HepG2 (cell line): ENCODE measurements around the gene ALKBH5. TPM values are rescaled to one million over a fixed set of nuclear protein-coding genes. Genes with fewer than 3 reads are reported as not detected.

ENCODE experiments used
- FOXK1 ChIP-seq: sonication (generic); formaldehyde crosslinking; IDR thresholded peaks from 2 replicates; pipeline ENCODE4 v1.4.0; 2020; ENCODE audit warnings: low read depth, missing genetic modification reagents, borderline replicate concordance
- HBP1 ChIP-seq: IDR thresholded peaks from 2 replicates; pipeline ENCODE4 v1.6.1; 2016; ENCODE audit warnings: low read depth, control low read depth
- MEIS2 ChIP-seq: sonication (generic); formaldehyde crosslinking; IDR thresholded peaks from 2 replicates; pipeline ENCODE4 v1.9.0; 2021; ENCODE audit warnings: mild to moderate bottlenecking, missing genetic modification reagents
- PPARG ChIP-seq: conservative IDR thresholded peaks from 2 replicates; pipeline ENCODE4 v1.6.1; 2016; ENCODE audit warnings: missing biosample characterization, missing genetic modification reagents
- RBM39 ChIP-seq: fragments of 200-400 bp; formaldehyde crosslinking; IDR thresholded peaks from one replicate; pipeline ENCODE4 v1.6.1; 2018; ENCODE audit warnings: antibody characterized with exemption, mild to moderate bottlenecking, low read depth, low read length; ENCODE audit not compliant: poor library complexity, severe bottlenecking
- RFXANK ChIP-seq: IDR thresholded peaks from 2 replicates; pipeline ENCODE4 v1.6.1; 2016
- SRF ChIP-seq: IDR thresholded peaks from 2 replicates; pipeline ENCODE4 v1.6.1; 2011; ENCODE audit warnings: mild to moderate bottlenecking, low read depth, low read length, moderate library complexity
- U2AF1 ChIP-seq: fragments of 200-400 bp; formaldehyde crosslinking; optimal IDR thresholded peaks from 2 replicates; pipeline ENCODE3; 2017; ENCODE audit warnings: mild to moderate bottlenecking, low read depth, low read length
- ZNF318 ChIP-seq: sonication (generic); formaldehyde crosslinking; IDR thresholded peaks from 2 replicates; pipeline ENCODE4 v1.4.0; 2020; ENCODE audit warnings: mild to moderate bottlenecking, missing genetic modification reagents
- polyA plus RNA-seq, 8 experiments: library from polyadenylated mRNA; depleted of rRNA in 3 of 8; stranded (reverse) in 7 of 8; unstranded in 1 of 8; fragments of >200 nt; fragmentation: Illumina TruSeq in 4 of 8; extraction: Trizol in 4 of 8; gene quantifications; 2 replicates each; pipeline versions ENCODE4 v1.2.1 to v1.2.3, GENCODE V29; 2011 to 2016; ENCODE audit warnings: low read depth in 4 of 8, missing spikeins in 1 of 8, mixed read lengths in 1 of 8; ENCODE audit not compliant: insufficient read depth in 1 of 8
- total RNA-seq, 5 experiments: library from RNA; depleted of rRNA; stranded (reverse); fragments of >200 nt; fragmentation: Illumina TruSeq; extraction: Trizol; gene quantifications; 2 replicates each; pipeline ENCODE4 v1.2.3, GENCODE V29; 2016; ENCODE audit warnings: low read depth in 1 of 5
- TF ChIP-seq, protein P1 (sequence below): sonication (generic); formaldehyde crosslinking; IDR thresholded peaks from 2 replicates; pipeline ENCODE4 v1.5.1; 2020; ENCODE audit warnings: missing genetic modification reagents, mild to moderate bottlenecking, borderline replicate concordance
- TF ChIP-seq, protein P2 (sequence below): sonication (generic); formaldehyde crosslinking; IDR thresholded peaks from 2 replicates; pipeline ENCODE4 v1.5.0; 2020; ENCODE audit warnings: mild to moderate bottlenecking, missing genetic modification reagents, borderline replicate concordance

Gene ALKBH5
- total and polyA plus RNA-seq, 2 of the 13 experiments (the other 11 are each of a cell fraction or from before 2014, with no cell fraction given) = 68.9 to 76.9 TPM

GRCh38 chr17:18224387-18225120, 40.9 kb downstream of the ALKBH5 start (continued):
- TF ChIP-seq, protein P1, sequence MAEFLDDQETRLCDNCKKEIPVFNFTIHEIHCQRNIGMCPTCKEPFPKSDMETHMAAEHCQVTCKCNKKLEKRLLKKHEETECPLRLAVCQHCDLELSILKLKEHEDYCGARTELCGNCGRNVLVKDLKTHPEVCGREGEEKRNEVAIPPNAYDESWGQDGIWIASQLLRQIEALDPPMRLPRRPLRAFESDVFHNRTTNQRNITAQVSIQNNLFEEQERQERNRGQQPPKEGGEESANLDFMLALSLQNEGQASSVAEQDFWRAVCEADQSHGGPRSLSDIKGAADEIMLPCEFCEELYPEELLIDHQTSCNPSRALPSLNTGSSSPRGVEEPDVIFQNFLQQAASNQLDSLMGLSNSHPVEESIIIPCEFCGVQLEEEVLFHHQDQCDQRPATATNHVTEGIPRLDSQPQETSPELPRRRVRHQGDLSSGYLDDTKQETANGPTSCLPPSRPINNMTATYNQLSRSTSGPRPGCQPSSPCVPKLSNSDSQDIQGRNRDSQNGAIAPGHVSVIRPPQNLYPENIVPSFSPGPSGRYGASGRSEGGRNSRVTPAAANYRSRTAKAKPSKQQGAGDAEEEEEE (CRISPR knock-in tag) = no peak
- 0 out of 2 replicates have a peak, but pooled peaks have one; percentile 15 for TF ChIP-seq PPARG (CRISPR knock-in tag)
- peak; percentile 12; the same call in 1 of the 2 replicates for TF ChIP-seq MEIS2 (CRISPR knock-in tag)
- 0 out of 2 replicates have a peak, but pooled peaks have one; percentile 13 for TF ChIP-seq ZNF318 (CRISPR knock-in tag)
- peak; percentile 77; the same call in 1 of the 2 replicates for TF ChIP-seq SRF
- 0 out of 2 replicates have a peak, but pooled peaks have one; percentile 14 for TF ChIP-seq FOXK1 (CRISPR knock-in tag)
- TF ChIP-seq RFXANK = 0 out of 2 replicates have a peak, but pooled peaks have one; percentile 52
- TF ChIP-seq HBP1 = no peak
- TF ChIP-seq, protein P2, sequence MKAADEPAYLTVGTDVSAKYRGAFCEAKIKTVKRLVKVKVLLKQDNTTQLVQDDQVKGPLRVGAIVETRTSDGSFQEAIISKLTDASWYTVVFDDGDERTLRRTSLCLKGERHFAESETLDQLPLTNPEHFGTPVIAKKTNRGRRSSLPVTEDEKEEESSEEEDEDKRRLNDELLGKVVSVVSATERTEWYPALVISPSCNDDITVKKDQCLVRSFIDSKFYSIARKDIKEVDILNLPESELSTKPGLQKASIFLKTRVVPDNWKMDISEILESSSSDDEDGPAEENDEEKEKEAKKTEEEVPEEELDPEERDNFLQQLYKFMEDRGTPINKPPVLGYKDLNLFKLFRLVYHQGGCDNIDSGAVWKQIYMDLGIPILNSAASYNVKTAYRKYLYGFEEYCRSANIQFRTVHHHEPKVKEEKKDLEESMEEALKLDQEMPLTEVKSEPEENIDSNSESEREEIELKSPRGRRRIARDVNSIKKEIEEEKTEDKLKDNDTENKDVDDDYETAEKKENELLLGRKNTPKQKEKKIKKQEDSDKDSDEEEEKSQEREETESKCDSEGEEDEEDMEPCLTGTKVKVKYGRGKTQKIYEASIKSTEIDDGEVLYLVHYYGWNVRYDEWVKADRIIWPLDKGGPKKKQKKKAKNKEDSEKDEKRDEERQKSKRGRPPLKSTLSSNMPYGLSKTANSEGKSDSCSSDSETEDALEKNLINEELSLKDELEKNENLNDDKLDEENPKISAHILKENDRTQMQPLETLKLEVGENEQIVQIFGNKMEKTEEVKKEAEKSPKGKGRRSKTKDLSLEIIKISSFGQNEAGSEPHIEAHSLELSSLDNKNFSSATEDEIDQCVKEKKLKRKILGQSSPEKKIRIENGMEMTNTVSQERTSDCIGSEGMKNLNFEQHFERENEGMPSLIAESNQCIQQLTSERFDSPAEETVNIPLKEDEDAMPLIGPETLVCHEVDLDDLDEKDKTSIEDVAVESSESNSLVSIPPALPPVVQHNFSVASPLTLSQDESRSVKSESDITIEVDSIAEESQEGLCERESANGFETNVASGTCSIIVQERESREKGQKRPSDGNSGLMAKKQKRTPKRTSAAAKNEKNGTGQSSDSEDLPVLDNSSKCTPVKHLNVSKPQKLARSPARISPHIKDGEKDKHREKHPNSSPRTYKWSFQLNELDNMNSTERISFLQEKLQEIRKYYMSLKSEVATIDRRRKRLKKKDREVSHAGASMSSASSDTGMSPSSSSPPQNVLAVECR = peak; percentile 48
- TF ChIP-seq U2AF1 = peak; percentile 53
- TF ChIP-seq RBM39 = peak; percentile 43
